Retinal pigment epithelial cell (primary cell): ENCODE measurements around the gene RASGEF1C.

Experiments used
- DNase-seq: peaks from one replicate; pipeline ENCODE4 v3.0.0-alpha.2; 2010; ENCODE audit warnings: low read depth
- H3K4me3 ChIP-seq: 2 replicates; pipeline ENCODE4 v1.5.1; 2011; ENCODE audit warnings: mild to moderate bottlenecking, low read length, control low read depth, moderate library complexity
- TF ChIP-seq, protein P1 (sequence below): conservative IDR thresholded peaks from 2 replicates; pipeline ENCODE4 v1.5.1; 2011; ENCODE audit warnings: low read depth, low read length, control low read depth, inconsistent platforms

The RASGEF1C gene

GRCh38 chr5:180180421-180180820, 28.6 kb downstream of the RASGEF1C start:
- H3K4me3 ChIP-seq, result no peak overlapping the region
- TF ChIP-seq, protein P1, sequence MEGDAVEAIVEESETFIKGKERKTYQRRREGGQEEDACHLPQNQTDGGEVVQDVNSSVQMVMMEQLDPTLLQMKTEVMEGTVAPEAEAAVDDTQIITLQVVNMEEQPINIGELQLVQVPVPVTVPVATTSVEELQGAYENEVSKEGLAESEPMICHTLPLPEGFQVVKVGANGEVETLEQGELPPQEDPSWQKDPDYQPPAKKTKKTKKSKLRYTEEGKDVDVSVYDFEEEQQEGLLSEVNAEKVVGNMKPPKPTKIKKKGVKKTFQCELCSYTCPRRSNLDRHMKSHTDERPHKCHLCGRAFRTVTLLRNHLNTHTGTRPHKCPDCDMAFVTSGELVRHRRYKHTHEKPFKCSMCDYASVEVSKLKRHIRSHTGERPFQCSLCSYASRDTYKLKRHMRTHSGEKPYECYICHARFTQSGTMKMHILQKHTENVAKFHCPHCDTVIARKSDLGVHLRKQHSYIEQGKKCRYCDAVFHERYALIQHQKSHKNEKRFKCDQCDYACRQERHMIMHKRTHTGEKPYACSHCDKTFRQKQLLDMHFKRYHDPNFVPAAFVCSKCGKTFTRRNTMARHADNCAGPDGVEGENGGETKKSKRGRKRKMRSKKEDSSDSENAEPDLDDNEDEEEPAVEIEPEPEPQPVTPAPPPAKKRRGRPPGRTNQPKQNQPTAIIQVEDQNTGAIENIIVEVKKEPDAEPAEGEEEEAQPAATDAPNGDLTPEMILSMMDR, result no peak
- DNase-seq, result no peak

- no peak for DNase-seq
- H3K4me3 ChIP-seq, result no peak overlapping the region
- TF ChIP-seq, protein P1, result no peak
Observed at GRCh38 chr5:180179442-180180420, 29.3 kb downstream of the RASGEF1C start.

GRCh38 chr5:180178531-180179441, 30.2 kb downstream of the RASGEF1C start:
- TF ChIP-seq, protein P1, result no peak
- no peak overlapping the region for H3K4me3 ChIP-seq
- DNase-seq, result no peak

DNA sequence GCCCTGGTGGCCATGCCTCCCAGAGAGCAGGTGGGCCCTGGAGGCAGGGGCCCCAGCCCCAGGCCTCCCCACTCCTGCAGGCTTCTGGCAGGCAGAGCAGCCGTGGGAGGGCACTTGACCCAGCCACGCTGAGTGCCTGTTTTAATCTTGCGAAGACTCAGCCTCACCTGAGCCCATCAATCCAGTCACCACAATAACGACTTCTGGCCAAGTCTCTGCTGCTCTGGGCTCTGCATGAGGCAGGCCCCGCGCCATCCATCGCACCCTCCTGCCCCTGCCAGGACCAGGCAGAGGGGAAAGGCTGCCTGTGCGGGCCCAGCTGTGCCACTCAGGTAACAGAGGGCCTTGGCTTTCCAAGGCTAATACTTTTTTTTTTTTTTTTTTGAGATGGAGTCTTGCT, 32.8 kb downstream of the RASGEF1C start:
- DNase-seq, result no peak
- TF ChIP-seq, protein P1, result no peak
- H3K4me3 ChIP-seq, result no peak overlapping the region

DNA sequence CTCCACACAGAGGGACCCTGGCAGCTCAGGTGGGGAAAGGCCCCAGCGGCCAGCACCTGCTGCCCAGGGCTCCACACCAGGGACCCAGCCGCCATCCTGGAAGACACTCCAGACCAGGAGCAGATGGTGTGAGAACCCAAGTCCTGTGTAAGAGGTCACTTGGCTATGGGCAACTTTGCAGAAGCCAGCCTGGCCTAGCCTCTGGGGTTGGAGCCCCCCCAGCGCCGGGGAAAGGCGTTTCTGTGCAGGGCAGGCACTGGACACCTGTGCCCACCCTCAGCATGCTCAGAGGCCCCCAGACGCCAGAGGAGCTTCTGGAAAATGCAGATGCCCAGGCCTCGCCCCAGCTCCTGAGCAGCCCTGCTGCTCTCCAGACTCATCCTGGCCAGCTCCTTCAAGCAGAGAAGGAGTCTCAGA, 34.0 kb downstream of the RASGEF1C start:
- no peak for DNase-seq
- no peak overlapping the region for H3K4me3 ChIP-seq
- TF ChIP-seq, protein P1, result no peak

DNA sequence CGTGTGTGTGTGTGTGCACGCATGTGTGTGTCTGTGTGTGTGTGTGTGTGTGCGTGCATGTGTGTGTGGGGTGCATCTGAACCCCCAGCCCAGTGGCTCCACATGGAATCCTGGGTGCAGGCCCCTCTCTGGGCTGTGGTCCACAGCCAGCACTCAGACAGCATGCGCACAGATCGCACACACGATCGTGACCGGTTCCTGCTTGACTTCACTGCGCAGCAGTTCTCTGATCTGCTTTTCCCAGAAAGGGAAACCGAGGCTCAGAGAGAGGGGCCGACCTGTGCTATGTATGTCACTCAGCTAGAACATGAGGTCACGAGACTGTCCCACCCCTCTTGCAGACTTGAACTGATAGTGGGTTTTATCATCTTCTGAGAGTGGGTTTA, 34.4 kb downstream of the RASGEF1C start:
- TF ChIP-seq, protein P1, result no peak
- H3K4me3 ChIP-seq, result no peak overlapping the region
- no peak for DNase-seq
